Keratinocyte (primary cell): Measurements from ENCODE around the gene GTF2H4. TPM values are rescaled to one million over a fixed set of nuclear protein-coding genes. Genes with fewer than 3 reads are reported as not detected.
A peak's percentile ranks its signal among the peaks of the same experiment; 100 is the strongest.

Experiments used
- DNase-seq: peaks from one replicate; pipeline ENCODE4 v3.0.0-alpha.2; 2011; ENCODE audit warnings: low read depth, missing footprints, low spot score
- FAIRE-seq: peaks from 2 replicates; lab custom pipeline; 2011; peaks lifted over from hg19 to GRCh38; lab: Jason Lieb, UNC
- H2AFZ ChIP-seq: 2 replicates; pipeline ENCODE4 v1.6.0; 2012; ENCODE audit warnings: low read length, control low read depth, inconsistent platforms; ENCODE audit not compliant: control insufficient read depth
- H3K27ac ChIP-seq: 2 replicates; pipeline ENCODE4 v1.5.1; 2011; ENCODE audit warnings: low read length; ENCODE audit not compliant: control insufficient read depth, insufficient read depth
- H3K27me3 ChIP-seq: 3 replicates; pipeline ENCODE4 v1.6.0; 2011; ENCODE audit warnings: low read length; ENCODE audit not compliant: control insufficient read depth, insufficient read depth; ENCODE audit errors: extremely low read depth
- H3K36me3 ChIP-seq, 2 experiments: 2 replicates in 1 of 2; 3 replicates in 1 of 2; pipeline ENCODE4 v1.5.1; 2011; ENCODE audit warnings: low read length in 2 of 2, mild to moderate bottlenecking in 1 of 2; ENCODE audit not compliant: control insufficient read depth in 2 of 2, insufficient read depth in 2 of 2; ENCODE audit errors: extremely low read depth in 1 of 2
- H3K4me1 ChIP-seq: 3 replicates; pipeline ENCODE4 v1.5.1; 2011; ENCODE audit warnings: low read length; ENCODE audit not compliant: control insufficient read depth, insufficient read depth; ENCODE audit errors: extremely low read depth
- H3K4me2 ChIP-seq: 3 replicates; pipeline ENCODE4 v1.6.0; 2011; ENCODE audit warnings: low read depth, low read length; ENCODE audit not compliant: control insufficient read depth, insufficient read depth; ENCODE audit errors: extremely low read depth
- H3K4me3 ChIP-seq, 3 experiments: fragments of 200-600 bp in 1 of 3; sonication (generic) in 1 of 3; 2 replicates in 2 of 3; 3 replicates in 1 of 3; pipeline ENCODE4 v1.5.1; 2011 to 2016; ENCODE audit warnings: low read length in 3 of 3, mild to moderate bottlenecking in 3 of 3, control low read depth in 2 of 3, inconsistent platforms in 1 of 3, low read depth in 1 of 3, mixed read lengths in 1 of 3, mixed run types in 1 of 3, moderate library complexity in 1 of 3; ENCODE audit not compliant: control insufficient read depth in 2 of 3, insufficient read depth in 2 of 3; ENCODE audit errors: extremely low read depth in 1 of 3
- H3K79me2 ChIP-seq: 2 replicates; pipeline ENCODE4 v1.6.0; 2012; ENCODE audit warnings: low read length; ENCODE audit not compliant: control insufficient read depth, insufficient read depth
- H3K9ac ChIP-seq: 3 replicates; pipeline ENCODE4 v1.6.0; 2011; ENCODE audit warnings: low read length; ENCODE audit not compliant: control insufficient read depth, insufficient read depth; ENCODE audit errors: extremely low read depth
- H3K9me1 ChIP-seq: 3 replicates; pipeline ENCODE4 v1.6.0; 2011; ENCODE audit warnings: low read length; ENCODE audit not compliant: control insufficient read depth, insufficient read depth; ENCODE audit errors: extremely low read depth
- H3K9me3 ChIP-seq: 2 replicates; pipeline ENCODE4 v1.5.1; 2012; ENCODE audit warnings: low read depth, low read length; ENCODE audit not compliant: control insufficient read depth
- H4K20me1 ChIP-seq: 3 replicates; pipeline ENCODE4 v1.6.0; 2011; ENCODE audit warnings: low read length; ENCODE audit not compliant: control insufficient read depth, insufficient read depth; ENCODE audit errors: extremely low read depth
- CTCF ChIP-seq, 3 experiments: IDR thresholded peaks in 1 of 3; conservative IDR thresholded peaks in 1 of 3; optimal IDR thresholded peaks in 1 of 3; 2 replicates in 2 of 3; 3 replicates in 1 of 3; pipeline versions ENCODE3 to v1.5.1; 2011; ENCODE audit warnings: low read length in 3 of 3, mild to moderate bottlenecking in 3 of 3, moderate library complexity in 2 of 3, control low read depth in 1 of 3, inconsistent platforms in 1 of 3; ENCODE audit not compliant: insufficient read depth in 2 of 3; ENCODE audit errors: extremely low read depth in 1 of 3
- EZH2 ChIP-seq: IDR thresholded peaks from one replicate; pipeline ENCODE4 v1.6.1; 2012; ENCODE audit warnings: inconsistent platforms, mild to moderate bottlenecking, low read length, moderate library complexity
- dilution Hi-C: fragments of 300-500 bp; cut with MboI; formaldehyde crosslinking; loops from one replicate; pipeline ENCODE4 v1.7.0; 2020; ENCODE audit warnings: low sequenced_read_pairs; ENCODE audit not compliant: extremely low pct_ligation_motif_present
- polyA plus RNA-seq, 5 experiments: library from polyadenylated mRNA; depleted of rRNA in 3 of 5; stranded (reverse) in 3 of 5; stranded (forward) in 1 of 5; unstranded in 1 of 5; fragments of >200 nt; gene quantifications; 1 replicate in 1 of 5; 2 replicates in 3 of 5; 3 replicates in 1 of 5; pipeline versions ENCODE4 v1.2.1 to v1.2.3, GENCODE V29; 2011 to 2012; ENCODE audit warnings: missing spikeins in 2 of 5, low read depth in 1 of 5, low replicate concordance in 1 of 5

The GTF2H4 gene
- polyA plus RNA-seq, 1 donor (not counting 4 experiments of a cell fraction or from before 2014, with no cell fraction given): 38.7 TPM

- H3K36me3 ChIP-seq: no peaks in the 10 kb centered on the region
- no peaks in the 10 kb centered on the region for H3K9me1 ChIP-seq
- TF ChIP-seq EZH2: no peak
- TF ChIP-seq CTCF (optimal IDR thresholded peaks at IDR 0.05 in 1 of 3, IDR thresholded peaks at IDR 0.05 in 1 of 3, conservative IDR thresholded peaks at IDR 0.05 in 1 of 3; ENCODE audit: extremely low read depth in 1 of 3, insufficient read depth in 2 of 3, low read length in 3 of 3): no peak
- peak overlapping the region; percentile 76 for H3K4me2 ChIP-seq
- DNase-seq (no peak), FAIRE-seq (no peak)
- no peak overlapping the region for H3K9ac ChIP-seq
- H3K79me2 ChIP-seq: no peaks in the 10 kb centered on the region
- no peaks in the 10 kb centered on the region for H4K20me1 ChIP-seq
- H3K27me3 ChIP-seq: peaks cover 10% of the 10 kb centered on the region
- H3K4me3 ChIP-seq: peak overlapping the region in 1 of 3 experiments; percentile 48
- no peak overlapping the region for H2AFZ ChIP-seq
- H3K27ac ChIP-seq: no peak overlapping the region
- peaks cover 10% of the 10 kb centered on the region for H3K4me1 ChIP-seq
- dilution Hi-C loops: no loop called here
- no peaks in the 10 kb centered on the region for H3K9me3 ChIP-seq
These were observed 46.8 kb downstream of the GTF2H4 start for GRCh38 chr6:30954631-30955366.

GRCh38 chr6:30955367-30956042 is 47.5 kb downstream of the GTF2H4 start:
- Histone ChIP-seq H3K9ac (peak overlapping the region; percentile 45), H3K4me2 (peak overlapping the region; percentile 76)
- FAIRE-seq: no peak

More at GRCh38 chr6:30955367-30956042, 47.5 kb downstream of the GTF2H4 start:
- DNase-seq: no peak
- H3K27me3 ChIP-seq: peaks cover 10% of the 10 kb centered on the region
- H3K4me3 ChIP-seq: peak overlapping the region; percentile 10 to 48 (median 44)
- no peaks in the 10 kb centered on the region for H3K9me3 ChIP-seq
- TF ChIP-seq CTCF (optimal IDR thresholded peaks at IDR 0.05 in 1 of 3, IDR thresholded peaks at IDR 0.05 in 1 of 3, conservative IDR thresholded peaks at IDR 0.05 in 1 of 3; ENCODE audit: extremely low read depth in 1 of 3, insufficient read depth in 2 of 3, low read length in 3 of 3): no peak
- no peak for TF ChIP-seq EZH2
- H2AFZ ChIP-seq: peak overlapping the region; percentile 67
- peaks cover 10% of the 10 kb centered on the region for H3K4me1 ChIP-seq
- H3K36me3 ChIP-seq: no peaks in the 10 kb centered on the region
- no peaks in the 10 kb centered on the region for H4K20me1 ChIP-seq
- no peak overlapping the region for H3K27ac ChIP-seq
- no peaks in the 10 kb centered on the region for H3K79me2 ChIP-seq
- dilution Hi-C loops: no loop called here
- no peaks in the 10 kb centered on the region for H3K9me1 ChIP-seq
